Endothelial cell of umbilical vein (primary cell): ENCODE measurements around the gene TRIM69. TPM values are rescaled to one million over a fixed set of nuclear protein-coding genes. Genes with fewer than 3 reads are reported as not detected.
A peak's percentile ranks its signal among the peaks of the same experiment; 100 is the strongest.

Experiments used
- BruUV-seq: library from RNA; stranded (reverse); fragments of 400-500 nt; replicated peaks from 2 replicates; lab custom pipeline; 2021; lab: Mats Ljungman, UMichigan
- CTCF ChIA-PET: fragments of 300-600, 350-600 bp; sonication (Branson Sonifier 250); formaldehyde crosslinking; loops from one replicate; lab custom pipeline; 2021; ENCODE audit warnings: antibody characterized with exemption, inconsistent platforms; lab: Charles Lee
- POLR2A ChIA-PET: fragments of 300-600, 350-600 bp; sonication (Branson Sonifier 250); formaldehyde crosslinking; loops from one replicate; lab custom pipeline; 2021; ENCODE audit warnings: antibody characterized with exemption, inconsistent platforms; lab: Charles Lee
- DNase-seq: peaks from one replicate; pipeline ENCODE4 v3.0.0-alpha.2; 2011; ENCODE audit warnings: low read depth, low spot score
- FAIRE-seq: peaks from 2 replicates; lab custom pipeline; 2011; peaks lifted over from hg19 to GRCh38; lab: Jason Lieb, UNC
- H2AFZ ChIP-seq: 2 replicates; pipeline ENCODE4 v1.6.0; 2012; ENCODE audit warnings: low read depth, low read length, control low read depth, inconsistent platforms
- H3K27ac ChIP-seq: 2 replicates; pipeline ENCODE4 v1.5.1; 2011; ENCODE audit warnings: low read depth, mild to moderate bottlenecking, control low read depth, low read length, moderate library complexity; ENCODE audit not compliant: insufficient read depth
- H3K27me3 ChIP-seq, 2 experiments: 2 replicates each; pipeline versions ENCODE4 v1.6.0 to v1.6.1; 2011; ENCODE audit warnings: low read length in 2 of 2, mixed read lengths in 1 of 2; ENCODE audit not compliant: control insufficient read depth in 2 of 2, insufficient read depth in 2 of 2
- H3K36me3 ChIP-seq, 2 experiments: 2 replicates in 1 of 2; 3 replicates in 1 of 2; pipeline ENCODE4 v1.5.1; 2011; ENCODE audit warnings: low read length in 2 of 2, mild to moderate bottlenecking in 1 of 2, moderate library complexity in 1 of 2; ENCODE audit not compliant: control insufficient read depth in 2 of 2, insufficient read depth in 2 of 2; ENCODE audit errors: extremely low read depth in 1 of 2
- H3K4me1 ChIP-seq: 3 replicates; pipeline ENCODE4 v1.5.1; 2011; ENCODE audit warnings: mild to moderate bottlenecking, low read length; ENCODE audit not compliant: control insufficient read depth, insufficient read depth; ENCODE audit errors: extremely low read depth
- H3K4me2 ChIP-seq: 2 replicates; pipeline ENCODE4 v1.6.1; 2011; ENCODE audit warnings: low read length, control low read depth, mixed read lengths; ENCODE audit not compliant: insufficient read depth
- H3K4me3 ChIP-seq, 3 experiments: fragments of 200-600 bp in 1 of 3; sonication (generic), shearing (Covaris generic) in 1 of 3; replicated peaks in 1 of 3; 2 replicates each; pipeline ENCODE4 v1.5.1; 2011 to 2016; ENCODE audit warnings: control low read depth in 3 of 3, low read length in 3 of 3, mild to moderate bottlenecking in 2 of 3, inconsistent platforms in 1 of 3, low read depth in 1 of 3, moderate library complexity in 1 of 3; ENCODE audit not compliant: insufficient read depth in 1 of 3
- H3K79me2 ChIP-seq: 2 replicates; pipeline ENCODE4 v1.6.0; 2012; ENCODE audit warnings: low read length, inconsistent platforms; ENCODE audit not compliant: control insufficient read depth, insufficient read depth
- H3K9ac ChIP-seq: replicated peaks from 2 replicates; pipeline ENCODE3; 2011; ENCODE audit warnings: low read length, control low read depth; ENCODE audit not compliant: insufficient read depth; ENCODE audit errors: extremely low read depth
- H3K9me1 ChIP-seq: replicated peaks from 3 replicates; pipeline ENCODE4 v1.6.0; 2011; ENCODE audit warnings: mild to moderate bottlenecking, low read length; ENCODE audit not compliant: control insufficient read depth, insufficient read depth; ENCODE audit errors: extremely low read depth
- H3K9me3 ChIP-seq: replicated peaks from 2 replicates; pipeline ENCODE4 v1.5.1; 2012; ENCODE audit warnings: low read length, inconsistent platforms; ENCODE audit not compliant: control insufficient read depth, insufficient read depth
- H4K20me1 ChIP-seq: replicated peaks from 2 replicates; pipeline ENCODE3; 2011; ENCODE audit warnings: mild to moderate bottlenecking, low read length; ENCODE audit not compliant: control insufficient read depth, insufficient read depth; ENCODE audit errors: extremely low read depth
- EZH2 ChIP-seq: IDR thresholded peaks from 2 replicates; pipeline ENCODE4 v1.6.1; 2012; ENCODE audit warnings: borderline replicate concordance, low read depth, mild to moderate bottlenecking, moderate library complexity, low read length, inconsistent platforms; ENCODE audit not compliant: severe bottlenecking
- FOS ChIP-seq: IDR thresholded peaks from 2 replicates; pipeline ENCODE4 v1.6.1; 2011; ENCODE audit warnings: mild to moderate bottlenecking, low read length, moderate library complexity, borderline replicate concordance; ENCODE audit not compliant: insufficient read depth
- GATA2 ChIP-seq: IDR thresholded peaks from 2 replicates; pipeline ENCODE4 v1.7.0; 2011; ENCODE audit warnings: low read depth, mild to moderate bottlenecking, moderate library complexity, mixed read lengths, low read length; ENCODE audit not compliant: insufficient read length, insufficient read depth
- JUN ChIP-seq: IDR thresholded peaks from 2 replicates; pipeline ENCODE4 v1.6.1; 2011; ENCODE audit warnings: borderline replicate concordance, low read depth; ENCODE audit not compliant: insufficient read length, insufficient read depth
- MYC ChIP-seq: IDR thresholded peaks from one replicate; pipeline ENCODE4 v1.6.1; 2011; ENCODE audit warnings: mild to moderate bottlenecking, low read depth, low read length
- POLR2A ChIP-seq: IDR thresholded peaks from 2 replicates; pipeline ENCODE4 v1.6.1; 2012; ENCODE audit warnings: low read depth, mild to moderate bottlenecking, control low read depth, low read length
- POLR2AphosphoS5 ChIP-seq: IDR thresholded peaks from 2 replicates; pipeline ENCODE4 v1.6.1; 2012; ENCODE audit warnings: low read depth, mild to moderate bottlenecking, control low read depth, low read length, moderate library complexity; ENCODE audit not compliant: insufficient read depth
- dilution Hi-C: fragments of 300-500 bp; cut with MboI; formaldehyde crosslinking; loops from one replicate; pipeline ENCODE4 v1.15.0; 2019; ENCODE audit warnings: low sequenced_read_pairs; ENCODE audit not compliant: extremely low pct_ligation_motif_present
- intact Hi-C: fragments of 100-400 bp; cut with micrococcal nuclease; formaldehyde crosslinking; loops from one replicate; pipeline ENCODE4 v1.10.0; 2022
- polyA plus RNA-seq, 4 experiments: library from polyadenylated mRNA; depleted of rRNA in 3 of 4; stranded (reverse) in 3 of 4; unstranded in 1 of 4; fragments of >200 nt; gene quantifications; 2 replicates each; pipeline versions ENCODE4 v1.2.1 to v1.2.3, GENCODE V29; 2011 to 2012; ENCODE audit warnings: missing spikeins in 1 of 4
- total RNA-seq: library from RNA; stranded (reverse); gene quantifications from 2 replicates; pipeline ENCODE4 v1.2.3, GENCODE V29; 2021
- TF ChIP-seq, protein P1 (sequence below), 2 donors: IDR thresholded peaks; 1 replicate in 1 of 2; 2 replicates in 1 of 2; pipeline ENCODE4 v1.5.1; 2011; ENCODE audit warnings: low read length in 2 of 2, mild to moderate bottlenecking in 2 of 2, moderate library complexity in 2 of 2, control low read depth in 1 of 2, inconsistent platforms in 1 of 2, low read depth in 1 of 2; ENCODE audit not compliant: insufficient read depth in 1 of 2; ENCODE audit errors: extremely low read depth in 1 of 2
- TF ChIP-seq, protein P2 (sequence below): IDR thresholded peaks from 2 replicates; pipeline ENCODE4 v1.6.1; 2011; ENCODE audit not compliant: insufficient read depth, insufficient read length

The TRIM69 gene
- total and polyA plus RNA-seq, 2 donors (not counting 3 experiments of a cell fraction or from before 2014, with no cell fraction given) = 4.8 to 13.0 TPM

DNA sequence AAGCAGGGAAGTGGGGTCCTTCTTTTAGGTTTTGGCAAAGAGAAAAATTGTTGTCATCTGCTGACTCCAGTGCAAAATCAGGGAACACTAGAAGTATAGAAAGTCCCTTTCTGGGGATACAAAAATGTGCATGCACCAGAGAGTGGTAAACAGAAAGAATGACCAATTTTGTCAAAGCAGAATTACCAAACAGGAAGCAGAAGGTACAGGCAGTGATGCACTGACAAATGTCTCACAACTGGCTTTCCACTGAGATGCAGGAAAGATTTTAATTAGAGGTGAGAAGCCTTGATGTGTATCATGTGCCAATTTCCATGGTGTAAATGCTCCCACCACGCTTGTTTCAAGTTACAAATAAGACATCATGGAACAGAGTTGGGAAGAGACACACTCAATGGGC is 66.0 kb downstream of the TRIM69 start:
- no TSS peak for BruUV-seq
- POLR2A ChIA-PET = no interaction called here

More for the DNA sequence above, 66.0 kb downstream of the TRIM69 start:
- dilution Hi-C loops (no loop called here), intact Hi-C loops (loop anchor here (5.0 kb wide), 1 partner anchor 50 kb away; no protein-coding TSS in a partner anchor)
- H3K4me2 ChIP-seq = no peak overlapping the region
- DNase-seq (no peak), FAIRE-seq (no peak)
- no peaks in the 10 kb centered on the region for H3K36me3 ChIP-seq
- no peak overlapping the region for H3K27ac ChIP-seq
- no peak overlapping the region for H3K4me3 ChIP-seq
- peaks cover 21% of the 10 kb centered on the region for H3K4me1 ChIP-seq
- no peaks in the 10 kb centered on the region for H3K27me3 ChIP-seq
- H2AFZ ChIP-seq = peak overlapping the region; percentile 7
- CTCF ChIA-PET = no interaction called here
- H3K79me2 ChIP-seq = no peaks in the 10 kb centered on the region
- H3K9me1 ChIP-seq = no peaks in the 10 kb centered on the region
- TF ChIP-seq GATA2 (no peak), EZH2 (no peak), FOS (no peak), POLR2AphosphoS5 (no peak), JUN (no peak), POLR2A (no peak), MYC (no peak)
- TF ChIP-seq, protein P1, sequence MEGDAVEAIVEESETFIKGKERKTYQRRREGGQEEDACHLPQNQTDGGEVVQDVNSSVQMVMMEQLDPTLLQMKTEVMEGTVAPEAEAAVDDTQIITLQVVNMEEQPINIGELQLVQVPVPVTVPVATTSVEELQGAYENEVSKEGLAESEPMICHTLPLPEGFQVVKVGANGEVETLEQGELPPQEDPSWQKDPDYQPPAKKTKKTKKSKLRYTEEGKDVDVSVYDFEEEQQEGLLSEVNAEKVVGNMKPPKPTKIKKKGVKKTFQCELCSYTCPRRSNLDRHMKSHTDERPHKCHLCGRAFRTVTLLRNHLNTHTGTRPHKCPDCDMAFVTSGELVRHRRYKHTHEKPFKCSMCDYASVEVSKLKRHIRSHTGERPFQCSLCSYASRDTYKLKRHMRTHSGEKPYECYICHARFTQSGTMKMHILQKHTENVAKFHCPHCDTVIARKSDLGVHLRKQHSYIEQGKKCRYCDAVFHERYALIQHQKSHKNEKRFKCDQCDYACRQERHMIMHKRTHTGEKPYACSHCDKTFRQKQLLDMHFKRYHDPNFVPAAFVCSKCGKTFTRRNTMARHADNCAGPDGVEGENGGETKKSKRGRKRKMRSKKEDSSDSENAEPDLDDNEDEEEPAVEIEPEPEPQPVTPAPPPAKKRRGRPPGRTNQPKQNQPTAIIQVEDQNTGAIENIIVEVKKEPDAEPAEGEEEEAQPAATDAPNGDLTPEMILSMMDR (IDR thresholded peaks at IDR 0.05; ENCODE audit: extremely low read depth in 1 of 2, insufficient read depth in 1 of 2, low read depth in 1 of 2, low read length in 2 of 2) = no peak
- TF ChIP-seq, protein P2, sequence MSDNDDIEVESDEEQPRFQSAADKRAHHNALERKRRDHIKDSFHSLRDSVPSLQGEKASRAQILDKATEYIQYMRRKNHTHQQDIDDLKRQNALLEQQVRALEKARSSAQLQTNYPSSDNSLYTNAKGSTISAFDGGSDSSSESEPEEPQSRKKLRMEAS = no peak
- H3K9ac ChIP-seq = no peak overlapping the region
- H4K20me1 ChIP-seq = no peaks in the 10 kb centered on the region
- H3K9me3 ChIP-seq = no peaks in the 10 kb centered on the region
